G401.6 (cell line): ENCODE results near the gene GTF3A.
A peak's percentile ranks its signal among the peaks of the same experiment; 100 is the strongest.
"Not testable (repeated sequence)": the region's sequence is repeated elsewhere in the genome, so short reads cannot be mapped to it uniquely, and the experiment has no call there.

ENCODE experiments used
- FAIRE-seq: peaks from 2 replicates; lab custom pipeline; 2012; peaks lifted over from hg19 to GRCh38; lab: Jason Lieb, UNC

The GTF3A gene

DNA sequence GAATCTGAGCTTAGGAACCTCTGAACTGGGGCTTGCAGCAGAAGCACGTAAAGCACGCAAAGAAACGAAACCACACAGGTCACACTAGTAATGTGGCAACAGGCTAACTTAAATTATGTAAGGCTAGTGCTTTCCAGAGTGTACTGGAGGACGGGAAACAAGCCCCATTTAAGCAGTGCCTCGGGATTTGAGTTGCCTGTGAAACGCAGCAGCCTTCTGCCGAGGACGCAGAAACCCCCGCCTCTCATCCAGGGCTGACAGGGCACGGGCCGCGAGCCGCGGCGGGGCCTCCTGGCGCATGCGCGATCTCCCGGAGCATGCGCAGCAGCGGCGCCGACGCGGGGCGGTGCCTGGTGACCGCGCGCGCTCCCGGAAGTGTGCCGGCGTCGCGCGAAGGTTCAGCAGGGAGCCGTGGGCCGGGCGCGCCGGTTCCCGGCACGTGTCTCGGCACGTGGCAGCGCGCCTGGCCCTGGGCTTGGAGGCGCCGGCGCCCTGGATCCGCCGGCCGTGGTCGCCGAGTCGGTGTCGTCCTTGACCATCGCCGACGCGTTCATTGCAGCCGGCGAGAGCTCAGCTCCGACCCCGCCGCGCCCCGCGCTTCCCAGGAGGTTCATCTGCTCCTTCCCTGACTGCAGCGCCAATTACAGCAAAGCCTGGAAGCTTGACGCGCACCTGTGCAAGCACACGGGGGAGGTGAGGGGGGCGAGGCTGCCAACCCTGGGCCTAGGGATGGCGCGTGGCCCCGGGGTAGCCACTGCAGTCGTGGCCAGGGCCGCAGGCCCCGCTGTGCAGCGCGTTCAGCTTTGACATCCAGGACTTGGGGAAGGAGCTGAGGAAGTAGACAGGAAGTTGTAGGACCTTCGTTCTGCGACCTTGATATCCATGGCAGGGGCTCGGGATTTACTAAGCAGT, at the start of gene GTF3A:
Gene GTF3A (plus strand): TSS at position 374 of the 912 bp plus-strand sequence.
- FAIRE-seq, result no peak

DNA sequence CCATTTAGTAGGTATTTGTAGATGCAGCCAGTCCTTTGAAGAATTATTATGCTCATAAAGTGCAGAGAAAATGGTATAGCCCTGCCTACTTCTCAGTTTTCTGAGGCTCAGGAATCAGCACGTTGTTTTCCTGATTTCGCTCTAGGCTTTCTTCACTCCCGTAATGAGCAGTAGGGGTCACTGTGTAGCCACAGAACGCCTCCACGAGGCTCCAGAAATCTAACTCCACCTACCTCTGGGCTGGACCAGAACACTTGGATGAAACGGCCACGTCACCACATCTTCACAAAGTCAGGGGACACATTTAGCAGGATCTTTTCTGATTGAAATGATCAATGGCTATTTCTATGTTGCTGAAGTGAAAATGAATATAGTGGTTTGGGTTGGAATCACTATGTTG, 49.8 kb upstream of the GTF3A start:
- peak; percentile 62 for FAIRE-seq

DNA sequence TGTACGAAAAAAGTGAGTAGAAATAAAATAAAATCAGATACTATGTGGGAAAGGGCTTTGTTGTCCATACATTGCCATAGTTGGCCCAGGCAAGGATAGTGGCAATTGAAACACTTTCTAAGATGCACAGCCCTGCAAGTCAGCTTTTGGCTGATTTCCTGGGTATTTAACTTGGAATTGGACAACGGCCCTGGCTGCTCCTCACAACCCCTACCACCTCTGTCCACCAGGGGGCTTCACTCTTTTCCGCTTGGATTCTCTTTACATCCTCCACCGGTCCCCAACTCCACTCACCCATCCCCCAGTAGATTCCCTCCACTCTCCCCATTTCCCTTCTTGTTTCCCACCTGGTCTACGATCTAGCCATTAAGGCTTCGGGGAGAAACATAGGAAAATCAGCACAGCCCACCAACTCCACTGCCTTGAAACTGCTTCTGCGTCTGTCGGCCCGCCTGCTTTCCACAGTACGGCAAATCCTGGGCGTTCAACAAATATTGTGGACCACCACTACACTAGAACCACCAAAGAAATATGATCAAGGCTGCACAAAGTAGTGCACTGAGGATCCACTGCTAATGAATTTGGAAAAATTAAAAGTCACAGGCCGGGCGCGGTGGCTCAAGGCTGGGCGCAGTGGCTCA, 48.6 kb upstream of the GTF3A start:
- FAIRE-seq, result no peak

DNA sequence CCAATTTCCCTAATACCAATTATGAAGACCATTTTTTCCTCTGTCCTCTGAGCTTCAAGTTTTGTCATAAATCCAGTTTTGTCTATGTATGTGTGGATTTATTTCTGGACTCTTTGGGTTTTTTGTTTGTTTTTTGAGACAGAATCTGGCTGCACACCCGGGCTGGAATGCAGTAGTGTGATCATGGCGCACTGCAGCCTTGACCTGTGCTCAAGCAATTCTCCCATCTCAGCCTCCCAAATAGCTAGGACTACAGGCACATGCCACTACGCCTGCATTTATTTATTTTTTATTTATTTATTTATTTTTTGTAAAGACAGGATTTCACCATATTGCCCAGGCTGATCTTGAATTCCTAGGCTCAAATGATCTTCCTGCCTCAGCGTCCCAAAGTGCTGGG, 45.3 kb upstream of the GTF3A start:
- no peak for FAIRE-seq

DNA sequence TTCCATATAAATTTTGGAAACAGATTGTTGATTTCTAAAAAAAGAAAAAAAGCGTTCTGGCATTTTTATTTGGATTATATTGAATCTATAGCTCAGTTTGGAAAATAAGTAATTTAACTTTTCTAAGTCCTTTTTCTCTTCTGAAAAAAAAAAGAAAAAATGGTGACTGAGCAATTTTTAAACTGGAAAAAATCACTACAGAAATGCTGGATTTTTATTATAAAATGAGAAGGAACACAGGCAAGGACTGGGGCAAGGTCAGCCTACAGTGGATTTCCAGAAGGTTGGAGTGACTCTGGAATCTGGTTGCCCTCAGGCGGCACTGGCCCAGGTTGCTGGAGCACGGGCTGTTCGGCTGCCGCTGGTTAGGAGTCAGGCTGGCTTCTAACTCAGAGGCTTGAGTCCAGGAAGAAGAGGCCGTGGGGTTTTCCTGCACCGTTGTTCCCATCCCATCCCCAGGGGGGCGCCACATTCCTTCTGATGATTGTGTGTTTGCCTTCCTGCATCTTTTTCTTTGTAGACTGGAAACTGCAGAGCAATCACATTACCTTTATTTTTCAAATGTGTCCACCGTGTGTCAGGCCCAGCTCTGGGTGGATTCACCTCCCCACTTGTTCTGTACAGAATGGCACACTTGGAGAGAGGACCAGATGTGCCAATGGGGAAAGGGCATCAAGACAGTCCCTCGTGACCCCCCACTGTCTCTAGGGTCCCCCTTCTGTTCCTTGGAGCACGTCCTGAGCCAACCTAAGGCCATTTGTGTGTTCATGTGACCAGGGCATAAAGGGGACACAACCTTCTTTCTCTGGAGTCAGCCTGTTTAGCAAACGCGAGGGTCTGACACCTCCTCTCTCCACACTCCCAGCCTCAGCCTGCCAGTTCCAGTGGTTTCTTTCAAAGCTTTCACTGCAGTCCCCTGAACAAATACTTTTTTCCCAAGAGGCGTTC, 44.5 kb upstream of the GTF3A start:
- no peak for FAIRE-seq

DNA sequence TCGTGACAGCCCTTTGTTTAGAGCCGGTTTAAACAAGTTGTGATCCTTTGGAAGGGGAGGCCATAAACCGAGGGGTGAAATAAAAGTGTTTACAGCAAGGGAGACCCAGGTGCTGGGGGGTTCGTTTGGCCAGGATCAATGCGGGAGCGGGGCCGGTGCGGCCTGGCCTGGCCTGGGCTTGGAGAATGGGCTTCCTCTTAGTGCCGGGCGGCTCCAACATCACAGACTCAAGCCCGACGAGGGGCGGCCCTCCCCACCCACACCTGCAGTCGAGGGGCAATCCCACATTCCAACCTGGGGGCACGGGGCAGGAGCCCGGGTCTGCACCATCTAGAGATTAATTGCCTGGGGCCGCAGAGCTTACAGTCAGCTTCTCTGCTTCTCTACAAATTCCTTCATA, 42.8 kb upstream of the GTF3A start:
- FAIRE-seq, result no peak

DNA sequence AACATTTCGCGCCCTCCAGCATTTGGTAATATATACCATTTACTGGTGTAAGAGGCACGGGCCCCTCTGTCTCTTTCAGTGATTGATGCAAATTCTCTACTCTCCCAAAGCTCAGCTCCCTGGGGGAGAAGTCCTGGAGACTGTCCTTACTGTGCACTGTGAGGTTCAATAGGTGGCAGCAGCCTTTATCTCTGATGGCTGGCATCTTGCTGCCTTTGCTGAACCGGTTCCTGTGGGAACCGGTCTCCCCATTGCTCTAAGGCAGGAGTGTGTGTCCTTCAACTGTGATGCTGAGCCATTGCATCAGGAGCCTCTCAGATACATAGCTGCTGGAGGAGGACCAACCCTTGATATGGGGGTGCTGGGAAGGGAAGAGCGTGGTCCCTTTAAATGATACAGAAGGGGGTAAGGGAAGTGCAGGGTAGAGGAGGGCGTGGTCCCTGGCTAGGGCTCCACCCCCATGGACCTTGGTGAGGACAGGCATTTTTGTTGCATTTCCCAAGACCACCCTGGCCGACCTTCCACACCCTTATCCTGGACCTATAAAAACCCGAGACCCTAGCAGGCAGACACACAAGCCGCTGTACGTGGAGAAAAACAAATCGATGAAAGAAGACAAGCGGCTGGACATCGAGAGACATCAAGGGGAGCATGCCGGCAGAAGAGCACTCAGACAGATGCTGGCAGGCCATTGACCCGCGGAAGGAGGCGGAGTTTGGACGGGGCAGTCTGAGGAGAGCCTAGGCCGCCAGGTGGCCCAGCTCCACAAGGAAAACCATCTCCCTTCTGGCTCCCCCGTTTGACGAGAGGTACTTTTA, 41.1 kb upstream of the GTF3A start:
- no peak for FAIRE-seq

DNA sequence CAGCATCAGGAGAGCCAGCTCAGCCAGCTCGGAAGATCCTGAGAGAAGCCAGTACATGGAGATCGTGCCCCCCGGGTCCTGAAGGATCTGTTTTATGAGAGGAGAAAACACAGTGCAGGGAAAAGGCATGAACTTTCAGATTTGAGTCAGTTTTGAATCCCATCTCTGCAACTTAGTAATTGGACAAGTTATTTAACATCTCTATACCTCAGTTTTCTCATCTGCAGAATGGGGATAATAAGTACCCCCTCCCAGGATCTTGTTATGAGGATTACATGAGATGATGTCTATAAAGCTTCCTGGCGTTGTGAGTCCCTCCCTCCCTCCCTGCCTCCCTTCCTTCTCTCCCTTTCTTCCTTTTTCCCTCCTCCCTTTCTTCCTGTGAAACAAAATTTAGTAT, 40.1 kb upstream of the GTF3A start:
- no peak for FAIRE-seq

DNA sequence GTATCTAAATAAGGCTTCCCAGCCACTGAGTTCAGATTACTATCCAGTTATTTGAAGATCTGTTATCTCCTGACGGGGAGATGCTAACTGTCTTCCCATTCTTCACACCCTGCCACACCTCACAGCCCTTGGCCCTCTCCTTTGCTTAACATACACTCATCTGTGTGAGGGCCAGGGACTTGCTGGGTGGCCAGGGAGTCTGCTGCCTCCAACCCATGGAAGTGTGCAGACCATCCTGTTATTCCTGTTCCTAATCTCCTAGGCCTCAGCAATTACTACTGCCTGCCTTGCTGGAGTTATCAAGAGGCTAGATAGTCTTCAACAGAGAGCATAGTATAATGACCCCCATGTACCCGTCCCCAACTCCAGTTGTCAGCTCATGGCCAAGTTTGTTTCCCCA, 36.2 kb upstream of the GTF3A start:
- FAIRE-seq, result no peak

DNA sequence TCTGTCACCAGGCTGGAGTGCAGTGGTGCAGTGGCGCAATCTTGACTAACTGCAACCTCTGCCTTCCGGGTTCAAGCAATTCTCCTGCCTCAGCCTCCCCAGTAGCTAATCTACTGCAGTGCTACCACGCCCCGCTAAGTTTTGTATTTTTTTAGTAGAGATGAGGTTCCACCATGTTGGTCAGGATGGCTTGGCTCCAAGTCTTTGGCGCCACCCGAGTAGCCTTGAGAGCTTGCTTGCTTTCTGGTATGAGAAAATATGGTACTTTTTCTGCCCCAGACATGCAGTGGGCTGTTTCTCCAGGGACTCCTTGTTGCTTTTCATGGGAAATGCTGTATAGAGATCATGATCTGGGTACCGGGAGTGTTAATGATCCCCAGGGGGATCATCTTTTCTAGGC, 34.5 kb upstream of the GTF3A start:
- FAIRE-seq, result no peak

DNA sequence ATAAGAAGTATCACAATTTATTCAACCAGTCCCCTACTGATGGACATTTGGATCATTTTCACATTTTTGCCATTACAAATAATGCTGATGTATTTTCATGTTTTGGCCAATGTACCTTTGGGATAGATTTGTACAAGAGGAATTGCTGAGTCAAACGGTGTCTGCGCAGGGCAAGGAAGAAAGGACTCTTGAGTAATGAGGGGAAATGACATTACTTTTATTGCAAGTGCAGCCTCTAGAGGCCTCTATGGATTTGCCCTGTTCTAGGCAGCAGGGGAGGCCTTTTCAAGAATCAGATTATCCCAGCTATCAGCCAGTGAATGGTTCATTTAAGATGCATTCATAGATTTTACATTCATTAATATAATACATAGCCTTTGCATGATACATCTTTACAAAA, 32.9 kb upstream of the GTF3A start:
- FAIRE-seq, result no peak

DNA sequence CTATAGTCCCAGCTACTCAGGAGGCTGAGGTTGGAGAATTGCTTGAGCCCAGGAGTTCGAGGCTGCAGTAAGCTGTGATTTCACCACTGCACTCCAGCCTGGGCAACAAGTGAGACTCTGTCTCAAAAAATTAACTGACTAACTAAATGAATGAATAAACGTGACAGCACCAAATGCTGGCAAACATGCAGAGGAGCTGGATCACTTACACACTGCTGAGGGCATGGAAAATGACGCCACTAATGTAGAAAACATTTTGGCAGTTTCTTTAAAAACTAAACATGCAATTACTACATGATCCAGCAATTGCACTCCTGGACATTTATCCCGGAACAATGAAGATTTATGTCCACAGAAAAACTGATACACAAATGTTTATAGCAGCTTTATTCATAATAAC, 31.3 kb upstream of the GTF3A start:
- no peak for FAIRE-seq

DNA sequence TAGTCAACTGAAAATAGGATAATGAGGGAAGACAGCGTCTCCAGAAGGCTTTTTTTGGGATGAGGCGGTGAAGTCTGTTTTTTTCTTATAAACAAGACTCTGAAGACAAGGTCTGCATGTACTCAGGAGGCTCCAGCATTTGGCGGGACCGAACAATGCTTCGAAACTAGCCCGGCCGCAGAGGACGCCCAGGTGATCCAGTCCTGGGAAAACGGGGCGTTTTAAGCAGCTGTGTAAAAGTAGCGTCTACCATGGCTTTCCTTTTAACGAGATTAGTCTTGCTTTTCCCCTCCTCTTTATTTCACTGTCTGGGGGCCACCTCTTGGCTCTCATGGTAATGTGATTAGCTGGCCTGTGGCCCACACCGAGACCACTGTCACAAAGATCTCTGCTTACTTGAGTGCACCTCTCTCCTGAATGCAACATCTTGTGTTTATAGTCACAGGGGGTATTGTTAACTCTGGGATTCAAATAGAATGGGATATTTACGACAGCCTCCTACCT, 29.4 kb upstream of the GTF3A start:
- no peak for FAIRE-seq

DNA sequence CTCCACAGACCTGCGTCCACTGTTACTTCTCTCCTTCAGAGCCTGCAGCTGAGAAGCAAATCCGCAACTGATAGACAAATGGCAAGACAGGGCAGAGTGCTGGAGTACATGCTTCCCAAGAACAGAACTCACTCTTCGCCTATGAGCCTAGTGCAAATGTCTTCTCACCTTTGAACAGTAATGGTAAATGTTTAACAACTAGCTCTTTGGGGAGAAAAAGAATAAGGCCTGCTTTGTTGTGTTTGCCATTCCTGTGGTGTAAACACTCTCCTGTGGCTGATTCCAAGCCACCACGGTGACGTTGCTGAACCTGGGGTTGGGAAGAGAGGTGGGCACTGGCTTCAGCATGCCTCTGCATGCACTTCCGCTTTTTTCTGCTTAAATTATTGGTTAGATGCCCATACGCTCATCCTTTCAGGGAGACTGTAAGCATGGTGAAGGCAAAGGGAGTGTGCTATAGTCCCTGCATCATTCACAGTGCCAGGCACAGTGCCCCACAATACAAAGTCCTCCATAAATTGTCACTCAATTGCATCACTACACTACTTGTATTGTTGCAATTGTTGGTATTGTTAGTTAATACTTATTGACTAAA, 28.1 kb upstream of the GTF3A start:
- no peak for FAIRE-seq

DNA sequence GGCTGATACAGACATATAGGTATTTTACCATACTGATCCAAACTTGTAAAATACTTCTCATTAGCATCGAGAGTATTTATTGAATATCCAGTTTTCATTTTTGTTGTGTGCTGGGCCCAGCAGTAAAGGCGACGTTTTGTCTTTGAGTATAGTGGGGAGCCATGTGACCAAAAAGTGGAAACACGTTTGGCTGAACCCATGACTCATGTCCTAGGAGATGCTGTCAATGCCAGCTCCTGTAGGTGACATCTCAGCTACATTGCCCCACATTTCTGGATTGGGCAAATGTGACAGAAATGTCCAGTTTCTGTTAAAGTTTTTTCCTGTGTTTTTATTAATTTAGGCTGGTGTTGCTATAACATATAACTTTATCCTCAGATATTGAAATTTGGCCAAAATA, 26.1 kb upstream of the GTF3A start:
- no peak for FAIRE-seq

DNA sequence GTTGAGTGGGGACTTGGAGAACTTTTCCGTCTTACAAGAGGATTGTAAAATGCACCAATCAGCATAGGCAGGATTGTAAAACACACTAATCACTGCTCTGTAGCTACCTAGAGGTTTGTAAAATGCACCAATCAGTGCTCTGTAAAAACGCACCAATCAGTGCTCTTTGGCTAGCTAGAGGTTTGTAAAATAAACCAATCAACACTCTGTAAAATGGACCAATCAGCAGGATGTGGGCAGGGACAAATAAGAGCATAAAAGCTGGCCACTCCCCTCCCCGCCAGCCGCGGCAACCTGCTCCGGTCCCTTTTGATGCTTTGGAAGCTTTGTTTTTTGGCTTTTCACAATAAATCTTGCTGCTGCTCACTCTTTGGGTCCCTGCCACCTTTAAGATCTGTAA, 24.0 kb upstream of the GTF3A start:
- not testable (repeated sequence) for FAIRE-seq

DNA sequence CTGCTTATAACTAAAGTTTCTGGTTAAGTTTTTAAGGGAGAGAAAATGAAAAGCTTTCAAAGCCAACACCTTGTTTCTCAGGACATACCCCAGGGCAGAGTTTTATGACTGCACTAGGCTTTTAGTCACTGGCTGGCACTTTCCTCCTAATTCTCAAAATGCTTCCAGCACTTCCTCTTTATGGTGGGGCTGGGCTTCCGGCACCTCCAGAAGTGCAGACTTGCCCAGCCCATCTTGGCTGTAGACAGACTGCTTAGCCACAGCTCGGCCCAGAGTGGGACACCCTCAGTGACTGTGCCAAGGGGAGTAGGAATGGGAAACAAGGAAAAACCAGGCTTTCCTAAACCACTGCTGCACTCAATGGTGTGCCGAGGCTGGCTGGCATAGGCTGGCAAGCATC, 23.2 kb upstream of the GTF3A start:
- FAIRE-seq, result no peak

DNA sequence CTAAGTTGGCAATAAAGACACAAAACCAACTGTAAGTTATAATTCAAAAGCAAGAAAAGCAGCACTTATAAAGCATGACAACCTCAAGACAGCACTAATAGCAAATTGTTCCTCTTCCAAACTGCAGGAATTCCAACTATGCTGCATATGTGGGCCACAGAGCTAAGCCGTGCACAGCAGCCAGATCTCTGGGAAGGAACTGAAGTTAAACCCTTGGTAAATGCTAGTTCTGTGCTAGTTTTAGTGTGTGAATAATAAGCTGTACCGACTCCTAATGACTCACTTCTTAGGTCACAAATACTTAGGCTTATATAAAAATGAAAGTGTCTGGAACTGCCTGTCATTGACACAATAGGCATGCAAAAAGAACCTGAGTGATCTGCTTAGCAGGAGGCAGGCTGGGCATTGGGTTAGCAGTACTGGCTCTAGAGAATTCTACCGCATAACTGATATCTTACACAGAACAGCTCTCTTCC, 21.2 kb upstream of the GTF3A start:
- no peak for FAIRE-seq

DNA sequence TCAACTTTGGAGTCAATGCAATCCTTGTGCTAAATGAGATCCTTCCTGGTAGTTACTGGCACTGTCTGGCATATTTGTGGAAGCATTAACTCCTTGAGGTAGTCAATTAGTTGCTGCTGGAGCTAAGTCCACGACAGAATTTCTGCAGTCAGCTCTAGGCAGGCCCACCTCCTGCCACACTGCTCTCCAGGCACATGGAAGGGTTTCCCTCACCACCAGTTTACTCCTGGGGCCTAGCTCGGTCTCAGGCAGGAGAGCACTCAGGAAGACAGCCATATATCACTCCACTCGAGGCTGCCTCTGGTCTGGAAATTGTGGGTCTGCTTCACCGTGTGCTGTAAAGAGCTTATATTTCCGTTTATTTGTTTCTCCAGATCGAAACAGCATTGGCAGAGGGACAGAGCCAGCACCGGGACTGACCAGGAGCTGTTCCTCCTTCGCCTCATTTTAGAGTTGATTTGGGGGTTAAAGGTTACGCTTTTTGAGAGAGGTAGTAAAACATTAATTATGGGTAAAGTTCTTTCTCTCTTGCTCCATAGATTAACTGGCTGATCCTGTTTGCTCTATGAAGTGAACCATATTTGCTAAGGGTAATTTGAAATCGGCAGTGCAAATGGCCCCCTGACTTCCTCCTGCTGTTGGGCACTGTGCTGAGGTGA, 20.6 kb upstream of the GTF3A start:
- FAIRE-seq, result no peak

DNA sequence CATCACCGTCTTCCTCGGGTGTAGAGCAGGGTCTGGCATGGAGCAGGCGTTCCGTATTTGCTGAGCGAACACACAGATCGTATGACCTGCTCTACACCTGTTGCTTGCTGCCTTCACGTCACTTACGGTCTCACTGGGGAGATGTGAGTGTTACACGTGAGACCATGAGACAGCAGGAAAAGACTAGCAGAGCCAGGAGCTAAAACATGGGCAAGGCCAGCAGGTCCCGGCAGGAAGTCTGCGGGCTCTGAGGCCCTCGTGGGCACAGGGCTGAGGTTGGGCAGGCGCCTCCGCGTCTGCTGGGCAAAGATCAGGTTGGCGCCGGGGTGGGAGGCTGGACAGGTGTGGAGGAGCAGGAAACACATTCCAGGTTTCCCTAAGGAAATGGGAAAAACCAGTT, 19.7 kb upstream of the GTF3A start:
- no peak for FAIRE-seq
